Transverse colon (tissue), 3 donors: Measurements from ENCODE around the gene LMLN.

ENCODE experiments used
- POLR2A ChIP-seq: fragments of 450-650 bp; IDR thresholded peaks from one replicate; pipeline ENCODE4 v1.6.1; 2016; ENCODE audit warnings: antibody characterized with exemption, mild to moderate bottlenecking, moderate library complexity
- TF ChIP-seq, protein P1 (sequence below), 5 experiments: fragments of 200-600 bp in 3 of 5; fragments of 450-650 bp in 2 of 5; sonication (generic) in 3 of 5; IDR thresholded peaks; 1 replicate in 2 of 5; 2 replicates in 3 of 5; pipeline ENCODE4 v1.5.1; 2016 to 2017; ENCODE audit warnings: antibody characterized with exemption in 5 of 5, inconsistent platforms in 3 of 5, mild to moderate bottlenecking in 2 of 5, moderate library complexity in 1 of 5

DNA sequence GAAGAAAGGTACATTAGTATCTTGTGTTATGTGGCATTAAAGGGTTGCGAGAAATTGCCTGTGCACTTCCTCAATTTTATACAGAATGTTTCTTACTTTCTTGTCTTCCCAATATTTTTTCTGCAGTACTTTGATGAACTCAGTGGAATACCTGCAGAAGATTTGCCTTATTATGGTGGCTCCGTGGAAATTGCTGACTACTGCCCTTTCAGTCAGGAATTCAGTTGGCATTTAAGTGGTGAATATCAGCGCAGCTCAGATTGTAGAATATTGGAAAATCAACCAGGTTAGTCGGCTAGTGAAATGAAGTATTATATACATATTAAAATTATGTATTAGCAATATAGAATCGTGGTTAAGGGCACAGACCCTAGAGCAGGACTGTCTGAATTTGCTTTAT is 61.3 kb downstream of the LMLN start:
- TF ChIP-seq, protein P1, sequence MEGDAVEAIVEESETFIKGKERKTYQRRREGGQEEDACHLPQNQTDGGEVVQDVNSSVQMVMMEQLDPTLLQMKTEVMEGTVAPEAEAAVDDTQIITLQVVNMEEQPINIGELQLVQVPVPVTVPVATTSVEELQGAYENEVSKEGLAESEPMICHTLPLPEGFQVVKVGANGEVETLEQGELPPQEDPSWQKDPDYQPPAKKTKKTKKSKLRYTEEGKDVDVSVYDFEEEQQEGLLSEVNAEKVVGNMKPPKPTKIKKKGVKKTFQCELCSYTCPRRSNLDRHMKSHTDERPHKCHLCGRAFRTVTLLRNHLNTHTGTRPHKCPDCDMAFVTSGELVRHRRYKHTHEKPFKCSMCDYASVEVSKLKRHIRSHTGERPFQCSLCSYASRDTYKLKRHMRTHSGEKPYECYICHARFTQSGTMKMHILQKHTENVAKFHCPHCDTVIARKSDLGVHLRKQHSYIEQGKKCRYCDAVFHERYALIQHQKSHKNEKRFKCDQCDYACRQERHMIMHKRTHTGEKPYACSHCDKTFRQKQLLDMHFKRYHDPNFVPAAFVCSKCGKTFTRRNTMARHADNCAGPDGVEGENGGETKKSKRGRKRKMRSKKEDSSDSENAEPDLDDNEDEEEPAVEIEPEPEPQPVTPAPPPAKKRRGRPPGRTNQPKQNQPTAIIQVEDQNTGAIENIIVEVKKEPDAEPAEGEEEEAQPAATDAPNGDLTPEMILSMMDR (IDR thresholded peaks at IDR 0.05): no peak
- no peak for TF ChIP-seq POLR2A
